PC-3 (cell line): ENCODE data around the gene TCF7. TPM values are rescaled to one million over a fixed set of nuclear protein-coding genes. Genes with fewer than 3 reads are reported as not detected.

ENCODE experiments used
- ATAC-seq: fragments of 200-7000 bp; cut with Tn5 transposase; 2 replicates; pipeline ENCODE4 v1.9.1; 2020; ENCODE audit warnings: mild to moderate bottlenecking, moderate library complexity
- BruUV-seq: library from RNA; stranded (reverse); fragments of 400-500 nt; replicated peaks from 2 replicates; lab custom pipeline; 2021; lab: Mats Ljungman, UMichigan
- CTCF ChIA-PET: fragments of 300-600 bp; sonication (Branson Sonifier 250); formaldehyde crosslinking; loops from one replicate; lab custom pipeline; 2022; ENCODE audit warnings: antibody characterized with exemption; lab: Charles Lee
- POLR2A ChIA-PET: fragments of 300-600 bp; sonication (Branson Sonifier 250); formaldehyde crosslinking; loops from one replicate; lab custom pipeline; 2022; ENCODE audit warnings: antibody characterized with exemption; ENCODE audit not compliant: unreplicated experiment; lab: Charles Lee
- DNase-seq: peaks from one replicate; pipeline ENCODE4 v3.0.0-alpha.2; 2015
- H2AFZ ChIP-seq: fragments of 300-600 bp; sonication (generic); 2 replicates; pipeline ENCODE4 v1.6.0; 2016; ENCODE audit warnings: antibody characterized with exemption, low read length
- H3F3A ChIP-seq: fragments of 300-600 bp; sonication (generic); one replicate; pipeline ENCODE4 v1.6.0; 2017; ENCODE audit warnings: antibody characterized with exemption, low read length, control low read depth, mild to moderate bottlenecking; ENCODE audit not compliant: unreplicated experiment
- H3K27ac ChIP-seq: fragments of 300-600 bp; sonication (generic); 2 replicates; pipeline ENCODE4 v1.5.1; 2016; ENCODE audit warnings: mild to moderate bottlenecking, low read length
- H3K27me3 ChIP-seq: fragments of 300-600 bp; sonication (generic); 2 replicates; pipeline ENCODE4 v1.6.1; 2016; ENCODE audit warnings: low read length, mixed read lengths
- H3K36me3 ChIP-seq: fragments of 300-600 bp; sonication (generic); 2 replicates; pipeline ENCODE4 v1.6.1; 2016; ENCODE audit warnings: low read depth, mixed run types, low read length, mixed read lengths
- H3K4me1 ChIP-seq: fragments of 300-600 bp; sonication (generic); 2 replicates; pipeline ENCODE4 v1.5.1; 2016; ENCODE audit warnings: low read length; ENCODE audit not compliant: insufficient read depth
- H3K4me2 ChIP-seq: fragments of 300-600 bp; sonication (generic); 2 replicates; pipeline ENCODE4 v1.6.0; 2016; ENCODE audit warnings: low read length
- H3K4me3 ChIP-seq: fragments of 300-600 bp; sonication (generic); 2 replicates; pipeline ENCODE4 v1.5.1; 2016; ENCODE audit warnings: mild to moderate bottlenecking, low read length, mixed read lengths
- H3K79me2 ChIP-seq: fragments of 300-600 bp; sonication (generic); 2 replicates; pipeline ENCODE4 v1.6.1; 2017; ENCODE audit warnings: low read length, mixed read lengths
- H3K9ac ChIP-seq: fragments of 300-600 bp; sonication (generic); 2 replicates; pipeline ENCODE4 v1.6.0; 2016; ENCODE audit warnings: mild to moderate bottlenecking, low read length
- H3K9me2 ChIP-seq: fragments of 300-600 bp; sonication (generic); replicated peaks from 2 replicates; pipeline ENCODE4 v1.6.1; 2016; ENCODE audit warnings: mixed run types, low read length, mixed read lengths
- H3K9me3 ChIP-seq: fragments of 300-600 bp; sonication (generic); 2 replicates; pipeline ENCODE4 v1.6.1; 2016; ENCODE audit warnings: low read length, mixed read lengths
- H4K20me1 ChIP-seq: fragments of 300-600 bp; sonication (generic); 2 replicates; pipeline ENCODE4 v1.6.1; 2016; ENCODE audit warnings: low read length, mixed read lengths
- EZH2 ChIP-seq: fragments of 300-600 bp; sonication (generic); IDR thresholded peaks from one replicate; pipeline ENCODE4 v1.6.1; 2017; ENCODE audit warnings: antibody characterized with exemption, mild to moderate bottlenecking, low read length; ENCODE audit not compliant: unreplicated experiment
- EZH2phosphoT487 ChIP-seq: fragments of 300-600 bp; sonication (generic); IDR thresholded peaks from 2 replicates; pipeline ENCODE4 v1.6.1; 2018; ENCODE audit warnings: mild to moderate bottlenecking, antibody characterized with exemption, low read length, borderline replicate concordance
- intact Hi-C: fragments of 100-400 bp; cut with micrococcal nuclease; formaldehyde crosslinking; loops from 2 replicates; pipeline ENCODE4 v1.9.0; 2023
- total RNA-seq: library from RNA; depleted of rRNA; stranded (reverse); fragments of >200 nt; gene quantifications from 2 replicates; pipeline ENCODE4 v1.2.3, GENCODE V29; 2014
- TF ChIP-seq, protein P1 (sequence below): fragments of 300-600 bp; sonication (generic); conservative IDR thresholded peaks from 2 replicates; pipeline ENCODE4 v1.5.1; 2017; ENCODE audit warnings: antibody characterized with exemption, low read depth, mild to moderate bottlenecking, low read length

The TCF7 gene
- total RNA-seq, 1 experiment from 2014 or later, result 3.9 TPM

DNA sequence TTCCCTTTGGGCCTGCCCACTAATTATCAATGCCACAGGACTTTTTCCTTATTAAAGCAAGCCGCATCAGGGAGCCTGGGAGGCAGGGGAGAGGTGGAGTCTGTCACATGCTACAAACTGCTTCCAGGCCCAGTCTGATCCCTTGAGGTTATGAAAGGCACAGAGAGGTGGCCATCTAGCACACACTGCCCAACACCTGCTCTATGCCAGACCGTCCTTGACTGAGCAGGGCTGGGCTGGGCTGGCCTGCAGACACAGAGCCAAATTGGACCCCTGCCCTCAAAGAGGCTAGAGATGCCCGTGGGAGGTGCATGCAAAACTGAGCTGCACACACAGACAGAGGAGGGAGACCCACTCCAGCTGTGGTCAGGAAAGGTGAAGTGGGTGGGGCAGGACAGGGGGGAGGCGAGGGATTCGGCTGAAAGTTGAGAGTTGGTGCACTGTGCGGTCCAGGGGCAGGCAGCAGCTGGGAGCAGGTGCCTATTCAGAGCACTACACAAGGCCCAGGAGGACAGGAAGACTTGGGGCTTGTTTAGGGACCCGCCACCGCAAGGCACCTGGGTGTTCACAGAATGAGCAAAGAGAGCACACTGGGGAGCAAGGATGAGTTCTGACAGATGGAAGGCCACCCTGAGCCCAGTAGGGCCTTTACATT lies 36.4 kb upstream of the TCF7 start:
- POLR2A ChIA-PET, result no interaction called here

GRCh38 chr5:134079748-134080581 lies 34.5 kb upstream of the TCF7 start:
- H3K9ac ChIP-seq, result no peak overlapping the region
- no peaks in the 10 kb centered on the region for H3K9me2 ChIP-seq
- H3K4me3 ChIP-seq, result no peak overlapping the region
- POLR2A ChIA-PET, result no interaction called here
- no peaks in the 10 kb centered on the region for H3F3A ChIP-seq
- no peak overlapping the region for H3K4me2 ChIP-seq
- H4K20me1 ChIP-seq, result no peaks in the 10 kb centered on the region
- ATAC-seq (no peak), DNase-seq (no peak)
- no peaks in the 10 kb centered on the region; the same call in 1 of the 2 replicates for H3K4me1 ChIP-seq
- no peak overlapping the region for H2AFZ ChIP-seq
- no peak overlapping the region for H3K27ac ChIP-seq
- no TSS peak for BruUV-seq
- TF ChIP-seq, protein P1, sequence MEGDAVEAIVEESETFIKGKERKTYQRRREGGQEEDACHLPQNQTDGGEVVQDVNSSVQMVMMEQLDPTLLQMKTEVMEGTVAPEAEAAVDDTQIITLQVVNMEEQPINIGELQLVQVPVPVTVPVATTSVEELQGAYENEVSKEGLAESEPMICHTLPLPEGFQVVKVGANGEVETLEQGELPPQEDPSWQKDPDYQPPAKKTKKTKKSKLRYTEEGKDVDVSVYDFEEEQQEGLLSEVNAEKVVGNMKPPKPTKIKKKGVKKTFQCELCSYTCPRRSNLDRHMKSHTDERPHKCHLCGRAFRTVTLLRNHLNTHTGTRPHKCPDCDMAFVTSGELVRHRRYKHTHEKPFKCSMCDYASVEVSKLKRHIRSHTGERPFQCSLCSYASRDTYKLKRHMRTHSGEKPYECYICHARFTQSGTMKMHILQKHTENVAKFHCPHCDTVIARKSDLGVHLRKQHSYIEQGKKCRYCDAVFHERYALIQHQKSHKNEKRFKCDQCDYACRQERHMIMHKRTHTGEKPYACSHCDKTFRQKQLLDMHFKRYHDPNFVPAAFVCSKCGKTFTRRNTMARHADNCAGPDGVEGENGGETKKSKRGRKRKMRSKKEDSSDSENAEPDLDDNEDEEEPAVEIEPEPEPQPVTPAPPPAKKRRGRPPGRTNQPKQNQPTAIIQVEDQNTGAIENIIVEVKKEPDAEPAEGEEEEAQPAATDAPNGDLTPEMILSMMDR, result no peak
- TF ChIP-seq EZH2phosphoT487 (no peak), EZH2 (no peak)
- H3K9me3 ChIP-seq, result no peaks in the 10 kb centered on the region
- no peaks in the 10 kb centered on the region for H3K36me3 ChIP-seq
- no peaks in the 10 kb centered on the region for H3K27me3 ChIP-seq
- CTCF ChIA-PET, result no interaction called here
- intact Hi-C loops, result no loop called here
- no peaks in the 10 kb centered on the region for H3K79me2 ChIP-seq

More for the DNA sequence above, 36.4 kb upstream of the TCF7 start:
- Histone ChIP-seq H3K36me3 (no peaks in the 10 kb centered on the region), H3K27me3 (no peaks in the 10 kb centered on the region), H4K20me1 (no peaks in the 10 kb centered on the region), H3K9me2 (no peaks in the 10 kb centered on the region), H3K4me3 (no peak overlapping the region), H3K4me2 (no peak overlapping the region), H3K27ac (no peak overlapping the region), H3K9me3 (no peaks in the 10 kb centered on the region), H3K79me2 (no peaks in the 10 kb centered on the region), H3K9ac (no peak overlapping the region), H3K4me1 (no peaks in the 10 kb centered on the region; the same call in 1 of the 2 replicates), H2AFZ (no peak overlapping the region), H3F3A (no peaks in the 10 kb centered on the region)
- no peak for ATAC-seq
- intact Hi-C loops, result no loop called here
- no peak for DNase-seq
- TF ChIP-seq, protein P1, result no peak
- TF ChIP-seq EZH2, result no peak
- no peak for TF ChIP-seq EZH2phosphoT487
- CTCF ChIA-PET, result no interaction called here
- no TSS peak for BruUV-seq
